ENCODE measurements around the gene RGS19. TPM values are rescaled to one million over a fixed set of nuclear protein-coding genes. Genes with fewer than 3 reads are reported as not detected.

Gene RGS19
- total RNA-seq, 1 donor from 2014 or later, result 2.0 TPM

- no peaks in the 10 kb centered on the region for H3K9me3 ChIP-seq (ENCODE audit: low read depth)
- Mint-ChIP-seq H3K27me3 (ENCODE audit: insufficient read depth, low read depth) (peaks cover 62% of the 10 kb centered on the region), H3K4me3 (no peak overlapping the region), H3K9me3 (no peaks in the 10 kb centered on the region), H3K36me3 (no peaks in the 10 kb centered on the region), H3K4me1 (no peaks in the 10 kb centered on the region), H3K27ac (no peak overlapping the region)
- H2AFZ ChIP-seq (replicated peaks), result no peak overlapping the region
- H3K27me3 ChIP-seq, result peaks cover 100% of the 10 kb centered on the region
- H3K4me2 ChIP-seq, result no peak overlapping the region
- H3K79me2 ChIP-seq (ENCODE audit: low read depth), result no peaks in the 10 kb centered on the region
- TF ChIP-seq CTCF (IDR thresholded peaks at IDR 0.05), result no peak
- no peak for TF ChIP-seq EZH2 (IDR thresholded peaks at IDR 0.05)
- TF ChIP-seq EZH2phosphoT487 (IDR thresholded peaks at IDR 0.05), result no peak
- H3F3A ChIP-seq (ENCODE audit: low read depth), result peaks cover 28% of the 10 kb centered on the region
- H4K20me1 ChIP-seq (ENCODE audit: low read depth), result peaks cover 18% of the 10 kb centered on the region
- peaks cover 8% of the 10 kb centered on the region for H3K4me1 ChIP-seq
- no peak overlapping the region for H3K9ac ChIP-seq
- DNase-seq (ENCODE audit: low spot score), result no peak
- H3K36me3 ChIP-seq, result no peaks in the 10 kb centered on the region
- no peak overlapping the region for H3K27ac ChIP-seq
- no peak overlapping the region for H3K4me3 ChIP-seq
Measured at GRCh38 chr20:64045346-64046011, 33.8 kb downstream of the RGS19 start.

GRCh38 chr20:64044484-64045247, 34.7 kb downstream of the RGS19 start:
- Mint-ChIP-seq H3K27ac (no peak overlapping the region), H3K4me3 (peak overlapping the region; percentile 36), H3K27me3 (ENCODE audit: insufficient read depth, low read depth) (peaks cover 67% of the 10 kb centered on the region), H3K4me1 (peaks cover 6% of the 10 kb centered on the region), H3K9me3 (no peaks in the 10 kb centered on the region), H3K36me3 (no peaks in the 10 kb centered on the region)
- peaks cover 100% of the 10 kb centered on the region for H3K27me3 ChIP-seq
- H3K9ac ChIP-seq, result no peak overlapping the region
- no peaks in the 10 kb centered on the region for H3K79me2 ChIP-seq (ENCODE audit: low read depth)
- H3K36me3 ChIP-seq, result no peaks in the 10 kb centered on the region
- no peaks in the 10 kb centered on the region for H3K9me3 ChIP-seq (ENCODE audit: low read depth)
- H3K4me2 ChIP-seq, result no peak overlapping the region
- peaks cover 19% of the 10 kb centered on the region for H4K20me1 ChIP-seq (ENCODE audit: low read depth)
- H3F3A ChIP-seq (ENCODE audit: low read depth), result peaks cover 23% of the 10 kb centered on the region
- peaks cover 5% of the 10 kb centered on the region for H3K4me1 ChIP-seq
- H2AFZ ChIP-seq (replicated peaks), result no peak overlapping the region
- no peak for DNase-seq (ENCODE audit: low spot score)
- H3K27ac ChIP-seq, result no peak overlapping the region
- TF ChIP-seq EZH2 (IDR thresholded peaks at IDR 0.05) (no peak), CTCF (IDR thresholded peaks at IDR 0.05) (no peak), EZH2phosphoT487 (IDR thresholded peaks at IDR 0.05) (no peak)
- H3K4me3 ChIP-seq, result no peak overlapping the region

- no peak overlapping the region for H3K4me3 ChIP-seq
- no peaks in the 10 kb centered on the region for H3K36me3 Mint-ChIP-seq
- H3K4me3 Mint-ChIP-seq, result peak overlapping the region; percentile 35
- H3K27me3 ChIP-seq, result peaks cover 100% of the 10 kb centered on the region
- no peak overlapping the region for H3K9ac ChIP-seq
- no peaks in the 10 kb centered on the region for H3K36me3 ChIP-seq
- H3K27ac ChIP-seq, result no peak overlapping the region
- H3K4me2 ChIP-seq, result no peak overlapping the region
- peaks cover 24% of the 10 kb centered on the region for H4K20me1 ChIP-seq (ENCODE audit: low read depth)
- no peaks in the 10 kb centered on the region for H3K79me2 ChIP-seq (ENCODE audit: low read depth)
- H3K9me3 ChIP-seq (ENCODE audit: low read depth), result no peaks in the 10 kb centered on the region
- TF ChIP-seq EZH2 (IDR thresholded peaks at IDR 0.05), result peak; percentile 36
- no peak for TF ChIP-seq EZH2phosphoT487 (IDR thresholded peaks at IDR 0.05)
- TF ChIP-seq CTCF (IDR thresholded peaks at IDR 0.05), result no peak
- no peak for DNase-seq (ENCODE audit: low spot score)
- peaks cover 8% of the 10 kb centered on the region for H3K4me1 Mint-ChIP-seq
- H3K4me1 ChIP-seq, result peaks cover 8% of the 10 kb centered on the region
- no peak overlapping the region for H2AFZ ChIP-seq (replicated peaks)
- no peak overlapping the region for H3K27ac Mint-ChIP-seq
- peaks cover 71% of the 10 kb centered on the region for H3K27me3 Mint-ChIP-seq (ENCODE audit: insufficient read depth, low read depth)
- peaks cover 23% of the 10 kb centered on the region for H3F3A ChIP-seq (ENCODE audit: low read depth)
- no peaks in the 10 kb centered on the region for H3K9me3 Mint-ChIP-seq
Measured at GRCh38 chr20:64043768-64044167, 35.5 kb downstream of the RGS19 start.
